Measurements from ENCODE around the gene DGKI.

- TF ChIP-seq TAF1 (conservative IDR thresholded peaks at IDR 0.05) (no peak), RAD21 (IDR thresholded peaks at IDR 0.05) (no peak), CTCF (IDR thresholded peaks at IDR 0.05; ENCODE audit: low read depth, low read length, missing input control) (no peak), MAX (IDR thresholded peaks at IDR 0.05) (no peak)
Observed at GRCh38 chr7:137544453-137545058, 302.2 kb downstream of the DGKI start.
